Muscle layer of duodenum (tissue), 2 donors: ENCODE measurements around the gene TSC22D3.
A peak's percentile ranks its signal among the peaks of the same experiment; 100 is the strongest.
"Not testable (repeated sequence)": the region's sequence is repeated elsewhere in the genome, so short reads cannot be mapped to it uniquely, and the experiment has no call there.

Experiments used
- H3K27ac ChIP-seq: one replicate; pipeline ENCODE4 v1.7.0; 2013; ENCODE audit warnings: mild to moderate bottlenecking, low read length
- H3K27me3 ChIP-seq: one replicate; pipeline ENCODE4 v1.7.0; 2013; ENCODE audit warnings: low read depth, mild to moderate bottlenecking, control low read depth, low read length
- H3K36me3 ChIP-seq, 2 donors: one replicate each; pipeline ENCODE4 v1.7.0; 2013; ENCODE audit warnings: low read length in 2 of 2, control low read depth in 1 of 2, mild to moderate bottlenecking in 1 of 2; ENCODE audit not compliant: insufficient read depth in 2 of 2, control insufficient read depth in 1 of 2
- H3K4me1 ChIP-seq, 2 donors: one replicate each; pipeline ENCODE4 v1.7.0; 2013; ENCODE audit warnings: low read length in 2 of 2, mild to moderate bottlenecking in 2 of 2, control low read depth in 1 of 2, moderate library complexity in 1 of 2; ENCODE audit not compliant: insufficient read depth in 2 of 2, control insufficient read depth in 1 of 2
- H3K4me3 ChIP-seq, 2 donors: one replicate each; pipeline ENCODE4 v1.7.0; 2013; ENCODE audit warnings: low read length in 2 of 2, low read depth in 1 of 2, mild to moderate bottlenecking in 1 of 2
- H3K9me3 ChIP-seq, 2 donors: one replicate each; pipeline ENCODE4 v1.7.0; 2013; ENCODE audit warnings: low read length in 2 of 2, control low read depth in 1 of 2, mild to moderate bottlenecking in 1 of 2; ENCODE audit not compliant: control insufficient read depth in 1 of 2
- donor health status: healthy.

TSC22D3 gene

GRCh38 chrX:107685586-107685985 is 90.0 kb downstream of the TSC22D3 start:
- H3K27ac ChIP-seq, H3K9me3 ChIP-seq, H3K27me3 ChIP-seq, H3K36me3 ChIP-seq, H3K4me3 ChIP-seq: not testable (repeated sequence)
- H3K4me1 ChIP-seq = peaks cover 8 to 14% of the 10 kb centered on the region in 2 donors

- H3K4me1 ChIP-seq = peaks cover 8 to 14% of the 10 kb centered on the region in 2 donors
Measured at GRCh38 chrX:107684956-107685385, 90.6 kb downstream of the TSC22D3 start.

GRCh38 chrX:107683931-107684330 is 91.7 kb downstream of the TSC22D3 start:
- Histone ChIP-seq H3K36me3 (no peaks in the 10 kb centered on the region), H3K4me3 (no peak overlapping the region), H3K27me3 (no peaks in the 10 kb centered on the region), H3K4me1 (peaks cover 8 to 14% of the 10 kb centered on the region in 2 donors), H3K27ac (no peak overlapping the region), H3K9me3 (no peaks in the 10 kb centered on the region)

More at GRCh38 chrX:107684956-107685385, 90.6 kb downstream of the TSC22D3 start:
- no peak overlapping the region for H3K4me3 ChIP-seq
- no peaks in the 10 kb centered on the region for H3K27me3 ChIP-seq
- H3K9me3 ChIP-seq = no peaks in the 10 kb centered on the region
- H3K27ac ChIP-seq = peak overlapping the region; percentile 23
- H3K36me3 ChIP-seq = no peaks in the 10 kb centered on the region

GRCh38 chrX:107683124-107683895 is 92.3 kb downstream of the TSC22D3 start:
- Histone ChIP-seq H3K4me1 (peaks cover 8 to 14% of the 10 kb centered on the region in 2 donors), H3K4me3 (no peak overlapping the region), H3K36me3 (no peaks in the 10 kb centered on the region), H3K27me3 (no peaks in the 10 kb centered on the region), H3K27ac (no peak overlapping the region), H3K9me3 (no peaks in the 10 kb centered on the region)

- H3K27me3 ChIP-seq = no peaks in the 10 kb centered on the region
- no peaks in the 10 kb centered on the region for H3K36me3 ChIP-seq
- no peak overlapping the region for H3K4me3 ChIP-seq
- H3K27ac ChIP-seq = peak overlapping the region; percentile 16
- H3K9me3 ChIP-seq = no peaks in the 10 kb centered on the region
- peaks cover 8 to 14% of the 10 kb centered on the region in 2 donors for H3K4me1 ChIP-seq
Measured at GRCh38 chrX:107682256-107682655, 93.3 kb downstream of the TSC22D3 start.

GRCh38 chrX:107678957-107679740 is 96.4 kb downstream of the TSC22D3 start:
- Histone ChIP-seq H3K4me1 (peaks cover 5 to 14% of the 10 kb centered on the region in 2 donors), H3K27ac (no peak overlapping the region), H3K4me3 (no peak overlapping the region), H3K36me3 (peaks cover 0 to 10% of the 10 kb centered on the region in 2 donors), H3K9me3 (no peaks in the 10 kb centered on the region), H3K27me3 (no peaks in the 10 kb centered on the region)

GRCh38 chrX:107677909-107678308 is 97.7 kb downstream of the TSC22D3 start:
- H3K36me3 ChIP-seq = peaks cover 0 to 10% of the 10 kb centered on the region in 2 donors
- H3K4me1 ChIP-seq = peaks cover 3 to 12% of the 10 kb centered on the region in 2 donors
- H3K27me3 ChIP-seq = no peaks in the 10 kb centered on the region
- no peaks in the 10 kb centered on the region for H3K9me3 ChIP-seq
- no peak overlapping the region for H3K4me3 ChIP-seq
- H3K27ac ChIP-seq = peak overlapping the region; percentile 85

GRCh38 chrX:107677501-107677901 is 98.1 kb downstream of the TSC22D3 start:
- Histone ChIP-seq H3K9me3 (no peaks in the 10 kb centered on the region), H3K4me3 (peak overlapping the region; percentile 60 to 76), H3K27me3 (no peaks in the 10 kb centered on the region), H3K27ac (peak overlapping the region; percentile 85), H3K36me3 (peaks cover 0 to 10% of the 10 kb centered on the region in 2 donors), H3K4me1 (peaks cover 0 to 9% of the 10 kb centered on the region in 2 donors)

- Histone ChIP-seq H3K9me3 (no peaks in the 10 kb centered on the region), H3K4me1 (peaks cover 0 to 8% of the 10 kb centered on the region in 2 donors), H3K36me3 (peaks cover 0 to 10% of the 10 kb centered on the region in 2 donors), H3K27ac (peak overlapping the region; percentile 96), H3K4me3 (peak overlapping the region; percentile 60 to 76), H3K27me3 (no peaks in the 10 kb centered on the region)
Measured at GRCh38 chrX:107676559-107677378, 98.8 kb downstream of the TSC22D3 start.

GRCh38 chrX:107675823-107676555 is 99.6 kb downstream of the TSC22D3 start:
- Histone ChIP-seq H3K36me3 (peaks cover 0 to 10% of the 10 kb centered on the region in 2 donors), H3K9me3 (no peaks in the 10 kb centered on the region), H3K4me3 (peak overlapping the region; percentile 60 to 76), H3K27ac (peak overlapping the region; percentile 96), H3K4me1 (peaks cover 0 to 8% of the 10 kb centered on the region in 2 donors), H3K27me3 (no peaks in the 10 kb centered on the region)
